HG03571 (cell line): Measurements from ENCODE around the gene IP6K3.

Experiments
- ATAC-seq: cut with Tn5 transposase; IDR thresholded peaks from one replicate; pipeline ENCODE4 v1.9.1; 2021; ENCODE audit not compliant: unreplicated experiment

IP6K3 gene

GRCh38 chr6:33693186-33694105 is 53.3 kb downstream of the IP6K3 start:
- no peak for ATAC-seq

- ATAC-seq, result no peak
These were observed 53.9 kb downstream of the IP6K3 start for GRCh38 chr6:33692760-33693158.

GRCh38 chr6:33692078-33692759 is 54.5 kb downstream of the IP6K3 start:
- ATAC-seq, result no peak

- no peak for ATAC-seq
These were observed 55.1 kb downstream of the IP6K3 start for GRCh38 chr6:33691456-33692077.

GRCh38 chr6:33690766-33691165 is 55.9 kb downstream of the IP6K3 start:
- no peak for ATAC-seq

GRCh38 chr6:33689879-33690278 is 56.8 kb downstream of the IP6K3 start:
- ATAC-seq, result no peak

GRCh38 chr6:33689148-33689494 is 57.6 kb downstream of the IP6K3 start:
- ATAC-seq, result no peak

- ATAC-seq, result no peak
These were observed 58.1 kb downstream of the IP6K3 start for GRCh38 chr6:33688451-33689147.

- no peak for ATAC-seq
These were observed 58.7 kb downstream of the IP6K3 start for GRCh38 chr6:33688006-33688405.

GRCh38 chr6:33686981-33687975 is 59.4 kb downstream of the IP6K3 start:
- no peak for ATAC-seq

- ATAC-seq, result no peak
These were observed 60.3 kb downstream of the IP6K3 start for GRCh38 chr6:33686225-33686924.

GRCh38 chr6:33685411-33686224 is 61.1 kb downstream of the IP6K3 start:
- no peak for ATAC-seq

- ATAC-seq, result no peak
These were observed 61.7 kb downstream of the IP6K3 start for GRCh38 chr6:33684983-33685382.

GRCh38 chr6:33684428-33684896 is 62.2 kb downstream of the IP6K3 start:
- no peak for ATAC-seq

- no peak for ATAC-seq
These were observed 62.9 kb downstream of the IP6K3 start for GRCh38 chr6:33683576-33684427.

- no peak for ATAC-seq
These were observed 63.6 kb downstream of the IP6K3 start for GRCh38 chr6:33683051-33683571.

GRCh38 chr6:33682341-33682740 is 64.4 kb downstream of the IP6K3 start:
- ATAC-seq, result no peak
